ENCODE measurements around the gene SGSM1.
A peak's percentile ranks its signal among the peaks of the same experiment; 100 is the strongest.

GRCh38 chr22:24813861-24814770 is 8.1 kb downstream of the SGSM1 start:
- no peak for TF ChIP-seq ZNF132 (tag by site-specific recombination; IDR thresholded peaks at IDR 0.05; ENCODE audit: borderline replicate concordance)
- TF ChIP-seq ZNF785 (tag by site-specific recombination; IDR thresholded peaks at IDR 0.05) = no peak
- no peak for TF ChIP-seq ZNF140 (tag by site-specific recombination; IDR thresholded peaks at IDR 0.05)
- no peak for TF ChIP-seq ZNF292 (tag by site-specific recombination; IDR thresholded peaks at IDR 0.05; ENCODE audit: borderline replicate concordance, low read depth)
- TF ChIP-seq ZBTB44 (tag by site-specific recombination; IDR thresholded peaks at IDR 0.05) = no peak
- no peak for TF ChIP-seq ZNF544 (tag by site-specific recombination; IDR thresholded peaks at IDR 0.05)
- TF ChIP-seq REPIN1 (tag by site-specific recombination; IDR thresholded peaks at IDR 0.05; ENCODE audit: low read depth) = no peak
- no peak for TF ChIP-seq ZNF274 (IDR thresholded peaks at IDR 0.05; ENCODE audit: low read length)
- TF ChIP-seq ZNF274 (tag by site-specific recombination; IDR thresholded peaks at IDR 0.05; ENCODE audit: borderline replicate concordance) = no peak
- TF ChIP-seq YY1 (tag by site-specific recombination; IDR thresholded peaks at IDR 0.05) = no peak
- TF ChIP-seq ZBTB10 (tag by site-specific recombination; IDR thresholded peaks at IDR 0.05) = no peak
- TF ChIP-seq CTCF (tag by site-specific recombination; IDR thresholded peaks at IDR 0.05) = no peak
- TF ChIP-seq REST (tag by site-specific recombination; IDR thresholded peaks at IDR 0.05) = peak; percentile 29; the same call in 1 of the 2 replicates
